Cerebellar cortex (tissue), 1 donor: Measurements from ENCODE around the gene MRPS23.
A peak's percentile ranks its signal among the peaks of the same experiment; 100 is the strongest.
"Not testable (repeated sequence)": the region's sequence is repeated elsewhere in the genome, so short reads cannot be mapped to it uniquely, and the experiment has no call there.

Source experiments
- DNase-seq: peaks from one replicate; pipeline ENCODE4 v3.0.0-alpha.2; 2015; ENCODE audit warnings: low spot score

The MRPS23 gene

GRCh38 chr17:57862694-57863667 lies 13.1 kb upstream of the MRPS23 start:
- peak; percentile 50 for DNase-seq

- no peak for DNase-seq
Observed at GRCh38 chr17:57861790-57862693, 12.2 kb upstream of the MRPS23 start.

- peak; percentile 38 for DNase-seq
Observed at GRCh38 chr17:57861000-57861789, 11.4 kb upstream of the MRPS23 start.

DNA sequence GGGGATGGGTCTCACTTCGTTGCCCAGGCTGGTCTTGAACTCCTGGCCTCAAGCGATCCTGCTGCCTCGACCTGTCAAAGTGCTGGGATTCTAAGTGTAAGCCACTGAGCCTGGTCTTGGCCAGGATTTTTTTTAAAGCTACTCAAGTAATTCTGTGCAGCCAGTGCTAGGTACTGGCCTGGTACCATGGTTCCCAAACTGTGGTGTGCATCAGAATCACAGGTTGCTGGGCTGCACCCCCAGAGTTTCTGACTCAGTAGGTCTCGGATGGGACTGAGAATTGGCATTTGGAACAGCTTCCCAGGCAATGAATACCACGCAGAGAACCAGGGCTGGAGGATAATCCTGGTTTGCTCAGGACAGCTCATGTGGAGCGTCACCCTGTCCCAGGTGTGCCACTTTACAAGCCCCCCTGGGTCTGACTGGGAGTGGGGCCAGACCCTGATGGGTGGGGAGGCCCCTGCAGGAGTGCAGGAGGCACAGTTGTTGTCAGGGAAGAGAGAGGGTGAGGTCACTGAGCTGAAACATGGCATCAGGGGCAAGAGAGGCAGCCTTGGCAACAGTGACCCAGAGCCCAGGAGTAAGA lies 10.7 kb upstream of the MRPS23 start:
- no peak for DNase-seq

GRCh38 chr17:57859601-57860413 lies 10.0 kb upstream of the MRPS23 start:
- no peak for DNase-seq

GRCh38 chr17:57858838-57859237 lies 9.0 kb upstream of the MRPS23 start:
- no peak for DNase-seq

- DNase-seq = no peak
Observed at GRCh38 chr17:57856792-57857620, 7.2 kb upstream of the MRPS23 start.

GRCh38 chr17:57855391-57856035 lies 5.7 kb upstream of the MRPS23 start:
- DNase-seq = no peak

GRCh38 chr17:57853695-57854094 lies 3.9 kb upstream of the MRPS23 start:
- DNase-seq = peak; percentile 62

GRCh38 chr17:57852955-57853328 lies 3.1 kb upstream of the MRPS23 start:
- DNase-seq = no peak

DNA sequence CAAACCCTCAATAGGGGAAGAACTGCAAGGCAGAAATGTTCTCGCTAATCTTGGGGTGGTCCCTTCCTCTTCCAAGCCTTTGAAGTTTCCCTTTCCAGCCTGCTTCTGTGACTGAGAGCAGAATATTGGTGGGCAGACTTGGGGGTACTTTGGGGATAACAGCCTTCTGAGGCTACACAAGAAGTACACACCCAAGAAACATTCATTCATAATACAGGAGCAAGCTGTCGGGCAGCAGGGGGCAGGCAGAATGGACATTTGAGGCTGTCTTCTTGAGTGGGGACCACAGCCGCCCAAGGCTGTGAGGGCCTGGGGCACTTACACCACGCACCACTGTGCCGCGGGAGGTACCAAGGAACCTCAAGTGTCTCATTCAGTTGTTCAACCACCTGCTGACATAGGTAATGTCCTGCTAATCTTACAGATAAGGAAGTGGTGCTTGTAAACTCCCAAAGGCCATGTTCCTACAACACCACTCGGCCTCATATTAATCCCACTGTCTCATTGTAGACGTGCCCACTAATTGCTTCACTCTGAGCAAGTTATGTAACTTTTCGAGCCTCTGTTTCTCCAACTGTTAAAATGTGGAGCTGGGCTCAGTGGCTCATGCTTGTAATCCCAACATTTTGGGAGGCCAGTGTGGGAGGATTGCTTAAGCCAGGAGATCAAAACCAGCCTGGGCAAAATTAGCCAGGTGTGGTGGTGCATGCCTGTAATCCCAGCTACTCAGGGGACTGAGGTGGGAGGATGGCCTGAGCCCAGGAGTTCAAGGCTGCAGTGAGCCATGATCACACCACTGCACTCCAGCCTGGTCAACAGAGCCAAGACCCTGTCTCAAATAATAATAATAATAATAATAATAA lies 2.5 kb upstream of the MRPS23 start:
- no peak for DNase-seq

DNA sequence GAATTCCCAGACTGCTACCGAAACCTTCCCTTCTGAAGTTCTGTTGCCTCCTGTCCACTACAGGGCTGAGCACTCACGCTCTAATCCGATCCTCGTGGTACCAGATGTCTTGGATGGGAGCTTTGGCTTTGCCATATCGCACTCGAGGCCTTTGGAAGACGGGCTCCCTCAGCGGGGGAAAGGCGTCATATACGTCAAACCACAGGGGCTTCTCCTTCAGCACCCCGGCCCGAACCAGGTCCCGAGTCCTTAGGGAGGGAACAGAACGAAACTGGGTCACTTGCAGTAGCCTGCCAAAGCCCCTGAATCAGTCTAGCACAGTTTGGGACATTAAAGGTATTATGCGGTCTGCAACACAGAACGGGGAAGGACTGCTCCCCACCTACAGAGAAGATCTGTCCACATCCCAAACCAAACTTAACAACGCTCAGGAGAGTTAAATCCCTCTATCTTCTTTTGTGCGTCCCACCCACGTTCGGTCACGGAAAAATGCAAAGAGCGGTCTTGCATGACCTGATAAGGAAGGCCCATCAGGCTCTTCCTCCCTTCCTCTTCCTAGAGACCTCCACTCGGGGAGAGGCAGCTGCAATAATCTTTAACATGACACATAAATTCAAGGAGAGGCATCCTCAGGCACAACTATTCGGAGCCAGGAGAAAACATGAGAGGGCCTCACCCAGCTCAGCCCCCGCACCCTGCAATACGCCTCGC lies 526 bp downstream of the MRPS23 start:
- no peak for DNase-seq

- DNase-seq = not testable (repeated sequence)
Observed at GRCh38 chr17:57846056-57846945, 3.5 kb downstream of the MRPS23 start.

DNA sequence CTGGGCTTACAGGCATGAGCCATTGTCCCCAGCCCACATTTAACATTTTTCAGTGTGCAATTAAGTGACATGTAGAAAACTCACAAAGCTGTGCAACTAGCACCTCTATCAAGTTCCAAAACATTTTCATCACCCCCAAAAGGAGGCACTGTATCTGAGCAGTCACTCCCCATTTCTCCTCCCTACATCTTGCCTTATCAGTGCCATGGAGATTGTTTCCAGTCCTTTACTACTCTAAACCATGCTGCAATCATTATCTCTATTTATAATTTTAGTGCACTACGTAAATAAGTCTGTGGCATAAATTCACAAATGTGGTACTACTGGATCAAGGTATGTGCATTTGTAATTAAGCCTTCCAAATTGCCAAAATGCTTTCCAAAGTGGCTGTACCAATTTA lies 7.6 kb downstream of the MRPS23 start:
- no peak for DNase-seq

GRCh38 chr17:57839571-57839923 lies 10.3 kb downstream of the MRPS23 start:
- DNase-seq = no peak

DNA sequence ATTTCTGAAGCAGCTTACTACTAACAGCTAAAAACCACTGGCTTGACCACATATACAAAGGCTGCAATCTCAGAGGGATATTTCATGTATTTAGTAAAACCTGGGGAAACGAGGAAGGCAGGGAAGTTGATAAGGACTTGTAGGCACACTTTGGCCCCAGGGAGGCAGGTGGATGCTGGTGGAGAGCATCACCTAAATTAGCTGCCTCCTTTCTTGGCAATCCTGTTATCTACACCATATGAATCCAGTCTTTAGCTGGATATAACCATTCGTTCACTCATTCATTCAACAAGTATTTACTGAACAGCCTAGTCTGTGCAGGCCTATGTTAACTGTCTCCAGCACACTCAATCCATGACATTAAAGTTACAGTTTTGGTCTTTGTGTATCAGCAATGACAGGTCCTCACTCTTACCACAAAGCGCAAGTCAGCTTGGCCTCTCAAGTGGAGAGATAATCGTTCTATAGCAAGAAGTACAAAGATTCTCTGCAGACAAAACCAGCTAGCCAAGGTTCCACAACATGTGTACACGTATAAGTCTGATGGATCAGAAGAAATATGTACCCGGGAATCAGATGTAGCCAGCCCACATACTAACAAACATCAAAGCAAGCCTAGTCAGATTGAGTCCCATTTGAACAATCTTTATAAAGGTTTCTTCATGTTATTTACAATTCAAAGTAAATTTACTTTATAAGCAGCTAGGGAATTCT lies 10.8 kb downstream of the MRPS23 start:
- no peak for DNase-seq
